Activated gamma-delta T cell treated with anti-CD3 and anti-CD28 coated beads, Interleukin-2, amount 50 U/mL, for 16 hours (primary cell): ENCODE results near the gene PRG2.
"Not testable (repeated sequence)": the region's sequence is repeated elsewhere in the genome, so short reads cannot be mapped to it uniquely, and the experiment has no call there.

Experiments used
- DNase-seq: peaks from one replicate; pipeline ENCODE4 v3.0.0-alpha.2; 2020; ENCODE audit warnings: low read depth

PRG2 gene

GRCh38 chr11:57368106-57368844 lies 22.2 kb downstream of the PRG2 start:
- DNase-seq, result no peak

GRCh38 chr11:57364851-57365660 lies 25.4 kb downstream of the PRG2 start:
- DNase-seq, result no peak

GRCh38 chr11:57363131-57364080 lies 27.0 kb downstream of the PRG2 start:
- no peak for DNase-seq

- no peak for DNase-seq
These were observed 28.5 kb downstream of the PRG2 start for GRCh38 chr11:57361926-57362325.

GRCh38 chr11:57361420-57361819 lies 29.0 kb downstream of the PRG2 start:
- DNase-seq, result not testable (repeated sequence)

- DNase-seq, result no peak
These were observed 29.5 kb downstream of the PRG2 start for GRCh38 chr11:57360991-57361390.

- DNase-seq, result no peak
These were observed 30.4 kb downstream of the PRG2 start for GRCh38 chr11:57359896-57360690.

- no peak for DNase-seq
These were observed 31.1 kb downstream of the PRG2 start for GRCh38 chr11:57359396-57359795.

GRCh38 chr11:57358991-57359390 lies 31.5 kb downstream of the PRG2 start:
- DNase-seq, result no peak

- DNase-seq, result no peak
These were observed 31.9 kb downstream of the PRG2 start for GRCh38 chr11:57358543-57358961.

GRCh38 chr11:57357856-57358255 lies 32.6 kb downstream of the PRG2 start:
- no peak for DNase-seq

- no peak for DNase-seq
These were observed 33.1 kb downstream of the PRG2 start for GRCh38 chr11:57357310-57357709.

GRCh38 chr11:57356268-57356667 lies 34.2 kb downstream of the PRG2 start:
- DNase-seq, result no peak

GRCh38 chr11:57354699-57355098 lies 35.8 kb downstream of the PRG2 start:
- DNase-seq, result no peak

GRCh38 chr11:57353852-57354251 lies 36.6 kb downstream of the PRG2 start:
- DNase-seq, result no peak

GRCh38 chr11:57353446-57353845 lies 37.0 kb downstream of the PRG2 start:
- no peak for DNase-seq

- no peak for DNase-seq
These were observed 37.4 kb downstream of the PRG2 start for GRCh38 chr11:57353036-57353435.

GRCh38 chr11:57349491-57350274 lies 40.8 kb downstream of the PRG2 start:
- peak; percentile 53 for DNase-seq

- no peak for DNase-seq
These were observed 41.7 kb downstream of the PRG2 start for GRCh38 chr11:57348636-57349313.

- DNase-seq, result no peak
These were observed 42.4 kb downstream of the PRG2 start for GRCh38 chr11:57348052-57348451.
